ENCODE data around the gene TGFBR2.
"Not testable (repeated sequence)": the region's sequence is repeated elsewhere in the genome, so short reads cannot be mapped to it uniquely, and the experiment has no call there.

TGFBR2 gene

GRCh38 chr3:30618526-30618925 lies 12.1 kb downstream of the TGFBR2 start:
- H3K27ac ChIP-seq (ENCODE audit: low read length), result no peak overlapping the region
- H3K4me3 ChIP-seq (ENCODE audit: low read length), result no peak overlapping the region
- no peaks in the 10 kb centered on the region for H3K27me3 ChIP-seq (ENCODE audit: control insufficient read depth, insufficient read depth, low read length)
- no peaks in the 10 kb centered on the region for H3K36me3 ChIP-seq (ENCODE audit: control insufficient read depth, insufficient read depth, low read length)
- no peaks in the 10 kb centered on the region for H3K9me3 ChIP-seq (ENCODE audit: control insufficient read depth, insufficient read depth, low read length)
- H3K4me1 ChIP-seq (ENCODE audit: control insufficient read depth, insufficient read depth, low read length), result no peaks in the 10 kb centered on the region; the same call in 1 of the 2 replicates
- DNase-seq (ENCODE audit: low read depth, low spot score), result no peak
- no CpG with 5 or more reads among the region's 3 CpGs for WGBS (ENCODE audit: insufficient coverage, insufficient read length)

GRCh38 chr3:30619318-30619717 lies 12.9 kb downstream of the TGFBR2 start:
- no peaks in the 10 kb centered on the region; the same call in 1 of the 2 replicates for H3K4me1 ChIP-seq (ENCODE audit: control insufficient read depth, insufficient read depth, low read length)

GRCh38 chr3:30620402-30621360 lies 14.3 kb downstream of the TGFBR2 start:
- Histone ChIP-seq H3K27me3 (ENCODE audit: control insufficient read depth, insufficient read depth, low read length) (no peaks in the 10 kb centered on the region), H3K36me3 (ENCODE audit: control insufficient read depth, insufficient read depth, low read length) (no peaks in the 10 kb centered on the region), H3K27ac (ENCODE audit: low read length) (no peak overlapping the region), H3K9me3 (ENCODE audit: control insufficient read depth, insufficient read depth, low read length) (no peaks in the 10 kb centered on the region), H3K4me3 (ENCODE audit: low read length) (no peak overlapping the region), H3K4me1 (ENCODE audit: control insufficient read depth, insufficient read depth, low read length) (no peaks in the 10 kb centered on the region; the same call in 1 of the 2 replicates)
- DNase-seq (ENCODE audit: low read depth, low spot score), result no peak
- no CpG with 5 or more reads among the region's 4 CpGs for WGBS (ENCODE audit: insufficient coverage, insufficient read length)

More at GRCh38 chr3:30619318-30619717, 12.9 kb downstream of the TGFBR2 start:
- Histone ChIP-seq H3K9me3 (ENCODE audit: control insufficient read depth, insufficient read depth, low read length) (no peaks in the 10 kb centered on the region), H3K4me3 (ENCODE audit: low read length) (no peak overlapping the region), H3K27me3 (ENCODE audit: control insufficient read depth, insufficient read depth, low read length) (no peaks in the 10 kb centered on the region), H3K36me3 (ENCODE audit: control insufficient read depth, insufficient read depth, low read length) (no peaks in the 10 kb centered on the region), H3K27ac (ENCODE audit: low read length) (no peak overlapping the region)
- WGBS (ENCODE audit: insufficient coverage, insufficient read length), result no CpG with 5 or more reads among the region's 1 CpG
- DNase-seq (ENCODE audit: low read depth, low spot score), result no peak

- WGBS (ENCODE audit: insufficient coverage, insufficient read length), result no CpG with 5 or more reads among the region's 2 CpGs
- no peaks in the 10 kb centered on the region for H3K36me3 ChIP-seq (ENCODE audit: control insufficient read depth, insufficient read depth, low read length)
These were observed 15.2 kb downstream of the TGFBR2 start for GRCh38 chr3:30621576-30621975.

GRCh38 chr3:30622047-30622545 lies 15.7 kb downstream of the TGFBR2 start:
- no peaks in the 10 kb centered on the region; the same call in 1 of the 2 replicates for H3K4me1 ChIP-seq (ENCODE audit: control insufficient read depth, insufficient read depth, low read length)
- H3K27me3 ChIP-seq (ENCODE audit: control insufficient read depth, insufficient read depth, low read length), result no peaks in the 10 kb centered on the region
- no peaks in the 10 kb centered on the region for H3K9me3 ChIP-seq (ENCODE audit: control insufficient read depth, insufficient read depth, low read length)
- no peak overlapping the region for H3K4me3 ChIP-seq (ENCODE audit: low read length)
- H3K27ac ChIP-seq (ENCODE audit: low read length), result no peak overlapping the region
- no peak for DNase-seq (ENCODE audit: low read depth, low spot score)
- H3K36me3 ChIP-seq (ENCODE audit: control insufficient read depth, insufficient read depth, low read length), result no peaks in the 10 kb centered on the region

More at GRCh38 chr3:30621576-30621975, 15.2 kb downstream of the TGFBR2 start:
- no peak overlapping the region for H3K4me3 ChIP-seq (ENCODE audit: low read length)
- H3K4me1 ChIP-seq (ENCODE audit: control insufficient read depth, insufficient read depth, low read length), result no peaks in the 10 kb centered on the region; the same call in 1 of the 2 replicates
- no peaks in the 10 kb centered on the region for H3K27me3 ChIP-seq (ENCODE audit: control insufficient read depth, insufficient read depth, low read length)
- no peak overlapping the region for H3K27ac ChIP-seq (ENCODE audit: low read length)
- no peak for DNase-seq (ENCODE audit: low read depth, low spot score)
- no peaks in the 10 kb centered on the region for H3K9me3 ChIP-seq (ENCODE audit: control insufficient read depth, insufficient read depth, low read length)

DNA sequence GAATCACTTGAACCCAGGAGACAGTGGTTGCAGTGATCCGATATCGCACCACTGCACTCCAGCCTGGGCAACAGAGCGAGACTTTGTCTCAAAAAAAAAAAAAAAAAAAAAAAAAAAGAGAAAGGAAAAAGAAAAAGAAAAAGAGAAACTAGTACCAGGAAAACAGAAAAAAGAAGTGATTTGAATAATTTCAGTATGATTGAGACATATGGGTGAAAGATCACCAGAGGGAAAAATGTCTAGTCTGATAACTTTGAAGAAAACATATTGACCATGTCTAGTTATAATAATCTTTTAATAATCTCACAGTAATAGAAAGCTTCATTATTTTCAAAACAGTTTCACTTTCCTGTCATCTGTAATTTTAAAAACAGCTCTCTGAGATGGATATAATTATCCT lies 16.4 kb downstream of the TGFBR2 start:
- Histone ChIP-seq H3K36me3 (ENCODE audit: control insufficient read depth, insufficient read depth, low read length) (no peaks in the 10 kb centered on the region), H3K27ac (ENCODE audit: low read length) (no peak overlapping the region), H3K27me3 (ENCODE audit: control insufficient read depth, insufficient read depth, low read length) (no peaks in the 10 kb centered on the region), H3K4me1 (ENCODE audit: control insufficient read depth, insufficient read depth, low read length) (no peaks in the 10 kb centered on the region; the same call in 1 of the 2 replicates), H3K4me3 (ENCODE audit: low read length) (no peak overlapping the region), H3K9me3 (ENCODE audit: control insufficient read depth, insufficient read depth, low read length) (no peaks in the 10 kb centered on the region)
- DNase-seq (ENCODE audit: low read depth, low spot score), result no peak
- no CpG with 5 or more reads among the region's 3 CpGs for WGBS (ENCODE audit: insufficient coverage, insufficient read length)

DNA sequence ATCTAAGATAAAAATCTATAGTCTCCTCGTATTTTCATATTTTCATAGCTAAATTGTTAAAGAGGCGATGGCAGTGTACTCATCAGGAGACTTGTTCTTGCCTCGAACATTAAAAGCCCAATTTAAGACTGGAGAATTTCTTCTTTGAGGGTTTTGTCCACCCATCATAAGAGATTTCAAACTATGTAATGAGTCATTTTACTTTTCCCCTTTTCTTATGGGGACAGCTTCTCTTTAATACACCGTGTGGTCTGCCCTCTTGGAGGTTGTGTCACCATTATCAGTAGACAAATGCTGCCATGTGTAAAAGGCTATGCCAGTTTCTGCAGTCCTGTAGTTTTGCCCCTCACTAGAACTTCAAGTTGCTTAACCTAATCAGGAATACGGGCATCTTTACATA lies 16.9 kb downstream of the TGFBR2 start:
- no peaks in the 10 kb centered on the region; the same call in 1 of the 2 replicates for H3K4me1 ChIP-seq (ENCODE audit: control insufficient read depth, insufficient read depth, low read length)
- no peak for DNase-seq (ENCODE audit: low read depth, low spot score)
- WGBS (ENCODE audit: insufficient coverage, insufficient read length), result no CpG with 5 or more reads among the region's 5 CpGs

GRCh38 chr3:30624480-30624879 lies 18.1 kb downstream of the TGFBR2 start:
- not testable (repeated sequence) for H3K36me3 ChIP-seq (ENCODE audit: control insufficient read depth, insufficient read depth, low read length); H3K27ac ChIP-seq (ENCODE audit: low read length); H3K4me1 ChIP-seq (ENCODE audit: control insufficient read depth, insufficient read depth, low read length); DNase-seq (ENCODE audit: low read depth, low spot score); H3K9me3 ChIP-seq (ENCODE audit: control insufficient read depth, insufficient read depth, low read length); H3K27me3 ChIP-seq (ENCODE audit: control insufficient read depth, insufficient read depth, low read length); H3K4me3 ChIP-seq (ENCODE audit: low read length)
- WGBS (ENCODE audit: insufficient coverage, insufficient read length), result no CpG with 5 or more reads among the region's 6 CpGs

More for the DNA sequence above, 16.9 kb downstream of the TGFBR2 start:
- H3K36me3 ChIP-seq (ENCODE audit: control insufficient read depth, insufficient read depth, low read length), result no peaks in the 10 kb centered on the region
- no peak overlapping the region for H3K4me3 ChIP-seq (ENCODE audit: low read length)
- H3K27me3 ChIP-seq (ENCODE audit: control insufficient read depth, insufficient read depth, low read length), result no peaks in the 10 kb centered on the region
- H3K27ac ChIP-seq (ENCODE audit: low read length), result no peak overlapping the region
- H3K9me3 ChIP-seq (ENCODE audit: control insufficient read depth, insufficient read depth, low read length), result no peaks in the 10 kb centered on the region

DNA sequence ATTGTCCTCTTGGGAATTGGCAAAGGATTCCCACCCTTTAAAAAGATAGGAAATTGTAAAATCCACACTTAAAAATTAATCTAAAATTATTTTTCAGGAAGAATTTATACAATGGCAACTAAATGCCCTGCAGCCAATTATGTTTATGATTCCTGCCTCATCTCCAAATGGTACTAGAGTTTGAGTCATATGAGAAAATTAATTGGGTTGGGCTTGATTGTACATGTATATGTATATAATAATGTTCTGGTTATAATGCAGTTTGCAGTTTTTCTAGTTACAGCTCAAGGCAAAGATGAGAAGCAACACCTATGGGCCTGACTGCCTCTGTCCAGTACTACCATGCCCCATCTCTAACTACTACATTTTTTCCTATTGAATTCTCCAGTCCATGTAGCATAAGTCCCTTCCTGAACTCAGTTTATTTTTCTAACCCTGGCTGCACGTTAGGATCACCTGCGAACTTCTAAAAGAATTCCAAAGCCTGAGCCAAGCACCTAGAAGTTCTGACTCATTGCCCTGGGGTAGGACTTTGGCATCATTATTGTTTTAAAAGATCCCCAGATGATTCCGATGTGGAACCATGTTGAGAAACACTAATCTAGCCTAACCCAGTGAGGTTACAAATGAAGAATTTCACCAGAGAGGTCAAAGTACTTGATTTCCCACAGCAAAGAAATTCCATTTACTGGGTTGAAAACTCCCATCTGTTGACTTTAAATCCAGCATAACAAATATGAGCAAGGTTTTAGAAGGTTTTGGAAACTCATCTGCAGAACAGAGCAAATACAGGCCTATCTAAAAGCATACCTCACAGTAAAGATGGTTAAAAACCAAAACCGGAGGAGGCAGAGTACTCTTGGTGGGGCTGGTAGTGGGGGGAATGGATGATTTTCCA lies 19.4 kb downstream of the TGFBR2 start:
- H3K27me3 ChIP-seq (ENCODE audit: control insufficient read depth, insufficient read depth, low read length), result no peaks in the 10 kb centered on the region
- peaks cover 2% of the 10 kb centered on the region; the same call in 1 of the 2 replicates for H3K4me1 ChIP-seq (ENCODE audit: control insufficient read depth, insufficient read depth, low read length)
- H3K27ac ChIP-seq (ENCODE audit: low read length), result no peak overlapping the region
- no peak for DNase-seq (ENCODE audit: low read depth, low spot score)
- no peaks in the 10 kb centered on the region for H3K36me3 ChIP-seq (ENCODE audit: control insufficient read depth, insufficient read depth, low read length)
- H3K4me3 ChIP-seq (ENCODE audit: low read length), result no peak overlapping the region
- WGBS (ENCODE audit: insufficient coverage, insufficient read length), result no CpG with 5 or more reads among the region's 4 CpGs
- H3K9me3 ChIP-seq (ENCODE audit: control insufficient read depth, insufficient read depth, low read length), result no peaks in the 10 kb centered on the region

Data from iPS DF 6.9 (cell line).